Right renal cortex interstitium (tissue), 3 donors: ENCODE data around the gene SH3GLB2. TPM values are rescaled to one million over a fixed set of nuclear protein-coding genes. Genes with fewer than 3 reads are reported as not detected.

ENCODE experiments used
- DNase-seq, 3 donors: peaks; one replicate each; pipeline ENCODE4 v3.0.0-alpha.2; 2013; ENCODE audit warnings: low read depth in 3 of 3, low spot score in 2 of 3
- polyA plus RNA-seq, 3 donors: library from polyadenylated mRNA; unstranded; fragments of 120-200 nt; gene quantifications; one replicate each; pipeline ENCODE4 v1.2.1, GENCODE V29; 2013; ENCODE audit not compliant: insufficient read length in 3 of 3

The SH3GLB2 gene
- polyA plus RNA-seq = 100 to 1,000 TPM in 2 of 3 donors, 10 to 100 TPM in 1; 94.9 to 104 (median 102) TPM

- peak; percentile 68 to 84 (median 84) for DNase-seq
Observed at GRCh38 chr9:129028192-129028966, at the start of gene SH3GLB2. SH3GLB2 (minus strand) TSS chr9:129028331; CDS start chr9:129028154, 177 bp downstream.

- DNase-seq = no peak
Observed at GRCh38 chr9:129077236-129077635, 49.1 kb upstream of the SH3GLB2 start.

- DNase-seq = no peak
Observed at GRCh38 chr9:129076640-129077037, 48.5 kb upstream of the SH3GLB2 start.

GRCh38 chr9:129075996-129076639, 48.0 kb upstream of the SH3GLB2 start:
- DNase-seq = no peak

- DNase-seq = no peak
Observed at GRCh38 chr9:129074106-129074505, 46.0 kb upstream of the SH3GLB2 start.

GRCh38 chr9:129073404-129073803, 45.3 kb upstream of the SH3GLB2 start:
- no peak for DNase-seq

DNA sequence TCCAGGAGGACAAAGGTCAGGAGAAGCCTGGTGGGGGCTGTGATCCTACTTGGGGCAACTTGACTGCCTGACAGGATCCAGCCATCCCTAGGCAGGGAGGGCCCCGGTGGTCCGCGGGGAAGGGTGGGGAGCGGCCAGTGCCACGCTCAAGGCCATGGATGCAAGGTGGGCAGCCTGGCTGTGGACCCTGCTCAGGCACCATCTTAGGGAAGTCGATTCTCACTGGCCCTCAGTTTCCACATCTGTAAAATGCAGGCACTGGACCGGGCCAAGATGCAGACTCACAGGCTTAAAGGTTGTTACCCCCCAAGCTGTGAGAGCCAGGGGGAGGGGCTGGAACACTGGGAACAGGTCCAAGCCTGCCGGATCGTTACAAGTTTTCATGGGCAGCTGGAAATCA, 44.0 kb upstream of the SH3GLB2 start:
- no peak for DNase-seq

DNA sequence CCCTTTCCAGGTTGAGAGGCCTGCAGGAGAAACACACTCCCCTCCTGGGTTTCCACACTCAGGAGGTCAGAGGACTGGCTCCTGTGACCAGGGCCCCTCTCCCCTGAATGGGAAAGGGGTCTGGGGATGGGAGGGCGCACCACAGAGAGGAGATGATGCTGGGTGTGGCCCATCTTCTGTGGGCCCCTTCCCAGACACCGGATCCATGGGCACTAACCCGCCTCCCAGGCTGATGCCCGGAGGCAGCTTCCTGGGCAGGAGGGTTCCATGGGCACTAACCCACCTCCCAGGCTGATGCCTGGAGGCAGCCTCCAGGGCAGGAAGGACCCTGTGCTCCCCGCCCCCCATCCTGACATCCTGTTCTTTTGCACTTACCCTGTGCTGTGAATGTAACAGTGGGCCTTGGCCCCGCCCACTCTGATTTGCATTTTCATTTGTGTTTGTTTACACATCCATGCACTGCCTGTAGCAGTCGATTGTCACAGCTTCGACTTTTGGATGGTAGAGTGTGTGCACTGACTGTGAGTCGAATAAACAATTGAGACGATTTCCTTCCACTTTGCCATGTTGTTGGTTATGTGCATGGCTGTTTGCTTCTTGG, 43.5 kb upstream of the SH3GLB2 start:
- DNase-seq = no peak

DNA sequence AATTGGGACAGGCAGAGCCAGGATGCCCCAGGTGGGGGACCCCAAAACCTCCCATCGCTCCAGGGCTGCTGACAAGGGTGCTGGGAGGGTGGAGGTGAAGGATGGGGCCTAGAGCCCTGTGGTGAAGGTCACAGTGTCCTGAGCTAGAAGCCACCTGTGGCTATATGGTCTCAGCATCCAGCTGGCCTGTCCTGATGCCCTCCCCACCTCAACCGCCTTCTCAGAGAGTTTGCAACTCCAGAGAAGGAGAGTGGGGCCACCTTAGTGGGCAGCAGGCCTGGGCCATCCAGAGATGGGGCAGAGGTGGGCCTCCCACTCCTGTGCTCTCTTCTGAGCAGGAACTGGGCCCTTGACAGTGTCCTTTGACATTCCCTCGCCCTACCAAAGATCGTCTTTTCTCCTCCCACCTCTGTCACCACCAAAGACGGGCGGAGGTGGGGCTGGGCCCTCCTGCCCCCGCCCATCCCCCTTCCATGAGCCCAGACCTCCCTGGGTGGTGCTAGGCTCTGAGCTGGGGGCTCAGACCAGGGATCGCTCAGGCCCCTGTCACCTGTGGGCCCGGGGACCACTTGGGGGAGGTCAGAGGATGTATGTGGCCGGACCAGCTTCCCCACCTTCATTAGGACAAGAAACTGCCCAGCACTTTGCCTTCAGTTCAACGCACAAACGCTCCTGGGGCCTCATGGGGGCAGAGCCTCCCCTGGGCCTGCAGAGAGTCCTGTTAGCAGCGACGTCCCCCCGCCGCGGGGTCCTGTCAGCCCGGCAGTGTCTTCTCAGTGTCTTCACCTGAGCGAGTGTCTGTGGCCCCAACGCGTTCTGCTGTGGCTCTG, 42.8 kb upstream of the SH3GLB2 start:
- no peak for DNase-seq

GRCh38 chr9:129069862-129070641, 41.9 kb upstream of the SH3GLB2 start:
- DNase-seq = no peak

DNA sequence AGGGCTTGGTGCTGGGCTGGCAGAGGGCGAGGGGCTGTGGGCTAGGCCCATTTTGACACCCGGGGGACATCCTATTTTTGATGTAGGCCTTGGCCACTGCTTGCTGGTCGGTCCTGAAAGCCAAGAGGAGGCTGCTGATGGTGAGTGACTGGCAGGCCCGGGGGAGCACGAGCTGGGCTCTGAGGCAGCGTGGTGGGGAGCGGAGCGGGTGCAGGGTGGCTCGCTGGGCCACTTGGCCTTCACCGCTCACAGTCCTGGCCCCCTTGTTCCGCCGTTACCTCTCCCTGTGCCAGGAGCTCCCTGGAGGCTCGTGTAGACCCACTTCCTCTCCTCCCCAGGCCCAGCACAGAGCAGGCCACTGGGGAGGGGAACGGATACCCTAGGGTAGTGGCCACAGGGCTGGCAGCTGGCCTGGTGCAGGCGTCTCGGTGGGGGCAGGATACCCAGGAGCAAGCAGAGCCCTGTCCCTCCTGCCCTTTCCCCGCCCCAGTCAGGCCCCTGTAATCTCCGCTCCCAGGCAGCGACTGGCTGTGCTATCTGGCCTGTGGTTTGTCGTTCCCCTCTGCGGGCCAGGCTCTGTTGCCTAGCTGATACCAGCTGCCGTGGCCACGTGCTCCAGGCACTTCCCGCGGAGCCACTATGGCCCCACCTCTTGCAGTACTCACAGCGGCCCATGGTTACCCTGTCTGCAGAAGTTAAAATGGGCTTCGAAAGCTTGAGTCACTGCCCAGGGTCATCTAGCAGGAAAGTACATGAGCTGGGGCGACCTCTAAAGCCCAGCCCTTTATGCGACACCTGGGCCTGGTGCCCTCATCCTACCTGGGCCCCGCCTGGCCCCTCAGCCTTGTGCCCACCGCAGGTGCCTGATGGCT, 41.1 kb upstream of the SH3GLB2 start:
- no peak for DNase-seq

GRCh38 chr9:129068110-129068509, 40.0 kb upstream of the SH3GLB2 start:
- DNase-seq = no peak

- no peak for DNase-seq
Observed at GRCh38 chr9:129064499-129064908, 36.4 kb upstream of the SH3GLB2 start.

GRCh38 chr9:129063061-129063460, 34.9 kb upstream of the SH3GLB2 start:
- no peak for DNase-seq

- no peak for DNase-seq
Observed at GRCh38 chr9:129060991-129061390, 32.9 kb upstream of the SH3GLB2 start.

DNA sequence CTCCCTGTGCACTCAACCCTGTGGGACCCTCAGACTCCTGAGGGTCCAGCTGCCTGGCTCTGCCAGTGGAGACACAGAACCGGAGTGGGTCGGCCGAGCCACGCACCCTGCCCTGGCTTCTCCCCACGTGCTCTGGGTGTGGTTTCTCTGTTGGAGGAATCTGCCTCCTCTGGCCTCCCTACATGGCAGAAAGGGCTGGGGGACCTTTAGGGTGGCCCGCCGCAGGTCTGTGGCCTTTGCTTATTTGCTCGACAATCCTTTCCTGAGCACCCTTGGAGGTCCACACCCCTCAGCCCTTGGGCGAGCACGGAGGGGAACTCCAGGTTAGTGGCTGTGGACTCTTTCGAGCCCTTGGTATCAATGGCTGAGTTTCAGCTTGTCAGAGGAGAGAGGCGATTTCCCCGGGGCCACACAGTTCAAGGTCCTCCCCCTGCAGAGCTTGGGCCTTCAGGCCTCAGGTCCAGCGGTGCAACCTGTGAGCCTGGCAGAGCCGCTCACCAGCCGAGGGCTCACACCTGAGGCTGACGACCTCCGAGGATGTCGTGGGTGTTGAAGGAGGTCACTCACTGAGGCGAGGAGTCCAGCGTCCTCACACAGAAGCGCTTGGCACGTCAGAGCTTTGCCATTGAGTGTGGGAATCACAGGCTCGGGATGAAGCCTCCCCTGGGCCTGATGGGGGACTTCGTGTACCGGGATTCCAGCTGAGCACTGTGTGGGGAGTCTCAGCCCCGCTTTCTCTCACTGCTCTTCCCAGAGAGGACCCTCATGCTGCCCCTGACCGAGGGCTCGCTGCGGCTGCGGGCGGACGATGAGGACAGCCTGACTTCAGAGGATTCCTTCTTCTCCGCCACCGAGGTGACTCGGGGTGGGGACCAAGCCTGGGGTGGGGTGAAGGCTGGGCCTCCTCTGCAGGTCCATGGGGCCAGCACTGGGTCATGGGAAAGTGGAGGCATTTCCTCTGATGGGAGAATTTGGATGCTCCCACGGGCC, 32.0 kb upstream of the SH3GLB2 start:
- DNase-seq = no peak

GRCh38 chr9:129058965-129059795, 31.0 kb upstream of the SH3GLB2 start:
- no peak for DNase-seq
